ENCODE measurements around the gene RBM28. TPM values are rescaled to one million over a fixed set of nuclear protein-coding genes. Genes with fewer than 3 reads are reported as not detected.
A peak's percentile ranks its signal among the peaks of the same experiment; 100 is the strongest.

Gene RBM28
- total RNA-seq, 4 donors from 2014 or later: 14.4 to 226 (median 44.0) TPM

GRCh38 chr7:128364166-128364870 is 20.6 kb upstream of the RBM28 start:
- TF ChIP-seq POLR2A (IDR thresholded peaks at IDR 0.05) (no peak), CTCF (IDR thresholded peaks at IDR 0.05) (no peak)

GRCh38 chr7:128363261-128363721 is 19.6 kb upstream of the RBM28 start:
- Histone ChIP-seq H3K36me3 (no peaks in the 10 kb centered on the region), H3K4me1 (peaks cover 0 to 4% of the 10 kb centered on the region in 2 donors), H3K4me3 (no peak overlapping the region), H3K9me3 (no peaks in the 10 kb centered on the region), H3K27me3 (no peaks in the 10 kb centered on the region), H3K27ac (no peak overlapping the region)
- TF ChIP-seq CTCF (IDR thresholded peaks at IDR 0.05) (no peak), POLR2A (IDR thresholded peaks at IDR 0.05) (no peak)
- DNase-seq: no peak
- intact Hi-C loops (cut with DNase I; ENCODE audit: low total_unique reads): no loop called here

More at GRCh38 chr7:128364166-128364870, 20.6 kb upstream of the RBM28 start:
- no peaks in the 10 kb centered on the region for H3K9me3 ChIP-seq
- intact Hi-C loops (cut with DNase I; ENCODE audit: low total_unique reads): no loop called here
- DNase-seq: no peak
- no peaks in the 10 kb centered on the region for H3K36me3 ChIP-seq
- no peak overlapping the region for H3K4me3 ChIP-seq
- H3K27me3 ChIP-seq: no peaks in the 10 kb centered on the region
- H3K27ac ChIP-seq: no peak overlapping the region
- H3K4me1 ChIP-seq: peaks cover 0 to 4% of the 10 kb centered on the region in 2 donors

- Histone ChIP-seq H3K27me3 (no peaks in the 10 kb centered on the region), H3K9me3 (no peaks in the 10 kb centered on the region), H3K4me3 (no peak overlapping the region), H3K27ac (no peak overlapping the region), H3K4me1 (peaks cover 0 to 4% of the 10 kb centered on the region in 2 donors), H3K36me3 (no peaks in the 10 kb centered on the region)
- intact Hi-C loops (cut with DNase I; ENCODE audit: low total_unique reads): no loop called here
- no peak for DNase-seq
- no peak for TF ChIP-seq CTCF (IDR thresholded peaks at IDR 0.05)
- no peak for TF ChIP-seq POLR2A (IDR thresholded peaks at IDR 0.05)
Observed at GRCh38 chr7:128362670-128363069, 19.0 kb upstream of the RBM28 start.

GRCh38 chr7:128361411-128362379 is 18.0 kb upstream of the RBM28 start, which contains the start of gene PRRT4:
PRRT4 (minus strand) TSS chr7:128361690.
- DNase-seq: peak in 1 of 2 donors; percentile 33
- peak within 1 kb of the TSS; percentile 29 to 53 for H3K4me3 ChIP-seq
- no peak within 1 kb of the TSS for H3K27ac ChIP-seq
- TF ChIP-seq POLR2A (IDR thresholded peaks at IDR 0.05): no peak
- no peak for TF ChIP-seq CTCF (IDR thresholded peaks at IDR 0.05)
- no peaks in the 10 kb centered on the region for H3K36me3 ChIP-seq
- intact Hi-C loops (cut with DNase I; ENCODE audit: low total_unique reads): no loop called here
- no peaks in the 10 kb centered on the region for H3K27me3 ChIP-seq
- peaks cover 0 to 4% of the 10 kb centered on the region in 2 donors for H3K4me1 ChIP-seq
- H3K9me3 ChIP-seq: no peaks in the 10 kb centered on the region

GRCh38 chr7:128360359-128360678 is 16.6 kb upstream of the RBM28 start:
- H3K4me1 ChIP-seq: peaks cover 0 to 4% of the 10 kb centered on the region in 2 donors
- no peaks in the 10 kb centered on the region for H3K27me3 ChIP-seq
- no peaks in the 10 kb centered on the region for H3K36me3 ChIP-seq
- H3K4me3 ChIP-seq: peak overlapping the region in 1 of 2 donors; percentile 53
- H3K9me3 ChIP-seq: no peaks in the 10 kb centered on the region
- no peak for DNase-seq
- TF ChIP-seq POLR2A (IDR thresholded peaks at IDR 0.05): no peak
- TF ChIP-seq CTCF (IDR thresholded peaks at IDR 0.05): no peak
- intact Hi-C loops (cut with DNase I; ENCODE audit: low total_unique reads): no loop called here
- H3K27ac ChIP-seq: no peak overlapping the region
